RWPE1 (cell line): ENCODE data around the gene NEO1.

Experiments used
- CTCF ChIA-PET: fragments of 350-600 bp; sonication (Branson Sonifier 250); formaldehyde crosslinking; extraction: SDS; loops from one replicate; lab custom pipeline; 2021; lab: Yijun Ruan, JAX
- POLR2A ChIA-PET: fragments of 400-600 bp; formaldehyde crosslinking; extraction: SDS; loops from one replicate; lab custom pipeline; 2020; ENCODE audit warnings: antibody characterized with exemption; ENCODE audit not compliant: low non-redundant PET; lab: Yijun Ruan, JAX
- DNase-seq: peaks from one replicate; pipeline ENCODE4 v3.0.0; 2012; ENCODE audit warnings: low spot score
- H3K27ac ChIP-seq: fragments of 450-650 bp; 2 replicates; pipeline ENCODE4 v1.5.1; 2017
- TF ChIP-seq, protein P1 (sequence below): fragments of 450-650 bp; conservative IDR thresholded peaks from 2 replicates; pipeline ENCODE4 v1.5.1; 2017; ENCODE audit warnings: low read depth, mild to moderate bottlenecking

Gene NEO1

DNA sequence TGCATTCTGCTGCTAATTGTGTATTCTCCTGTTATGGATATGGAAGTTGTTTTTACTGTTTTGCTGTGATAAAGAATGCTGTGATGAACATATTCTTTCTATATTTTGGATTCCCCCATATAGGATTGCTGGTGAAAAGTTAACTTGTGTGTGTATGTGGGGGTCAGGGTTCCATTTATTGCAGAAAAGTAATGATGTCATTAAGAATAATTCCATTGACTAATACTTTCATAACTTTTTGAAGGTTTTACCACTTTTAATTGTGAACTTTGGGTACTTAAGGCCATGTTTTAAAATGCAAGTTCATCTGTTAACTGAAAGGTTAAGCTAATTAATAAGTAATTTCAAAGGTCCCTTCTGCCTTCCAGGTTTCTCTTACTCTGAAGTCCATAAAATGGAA is 6.2 kb downstream of the NEO1 start:
- ChIA-PET POLR2A (no interaction called here), CTCF (interaction anchor here (0.6 kb wide), 1 partner anchor 30 kb away, joined by 3 read pairs; no protein-coding TSS in a partner anchor)
- TF ChIP-seq, protein P1, sequence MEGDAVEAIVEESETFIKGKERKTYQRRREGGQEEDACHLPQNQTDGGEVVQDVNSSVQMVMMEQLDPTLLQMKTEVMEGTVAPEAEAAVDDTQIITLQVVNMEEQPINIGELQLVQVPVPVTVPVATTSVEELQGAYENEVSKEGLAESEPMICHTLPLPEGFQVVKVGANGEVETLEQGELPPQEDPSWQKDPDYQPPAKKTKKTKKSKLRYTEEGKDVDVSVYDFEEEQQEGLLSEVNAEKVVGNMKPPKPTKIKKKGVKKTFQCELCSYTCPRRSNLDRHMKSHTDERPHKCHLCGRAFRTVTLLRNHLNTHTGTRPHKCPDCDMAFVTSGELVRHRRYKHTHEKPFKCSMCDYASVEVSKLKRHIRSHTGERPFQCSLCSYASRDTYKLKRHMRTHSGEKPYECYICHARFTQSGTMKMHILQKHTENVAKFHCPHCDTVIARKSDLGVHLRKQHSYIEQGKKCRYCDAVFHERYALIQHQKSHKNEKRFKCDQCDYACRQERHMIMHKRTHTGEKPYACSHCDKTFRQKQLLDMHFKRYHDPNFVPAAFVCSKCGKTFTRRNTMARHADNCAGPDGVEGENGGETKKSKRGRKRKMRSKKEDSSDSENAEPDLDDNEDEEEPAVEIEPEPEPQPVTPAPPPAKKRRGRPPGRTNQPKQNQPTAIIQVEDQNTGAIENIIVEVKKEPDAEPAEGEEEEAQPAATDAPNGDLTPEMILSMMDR: no peak
- no peak overlapping the region for H3K27ac ChIP-seq
- no peak for DNase-seq

DNA sequence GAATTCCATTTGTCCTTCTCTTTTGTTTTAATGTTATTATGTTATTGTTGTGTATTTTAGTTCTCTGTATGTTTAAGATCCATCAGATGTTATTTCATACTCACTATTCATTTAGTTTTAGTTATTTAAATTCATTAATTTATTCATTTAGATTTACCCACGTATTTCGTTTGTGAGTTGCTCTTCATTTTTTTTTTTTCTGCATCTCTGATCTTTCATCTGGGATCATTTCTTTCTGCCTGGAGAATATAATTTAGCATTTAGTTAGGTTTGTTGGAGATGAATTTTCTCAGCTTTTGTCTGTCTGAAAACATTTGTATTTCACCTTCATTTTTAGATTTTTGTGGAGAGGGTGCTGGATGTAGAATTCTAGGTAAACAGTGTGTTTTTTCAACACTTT is 12.9 kb downstream of the NEO1 start:
- DNase-seq: no peak
- ChIA-PET CTCF (interaction anchor here (0.6 to 0.7 kb wide), 3 partner anchors 10 to 480 kb away, joined by 3 to 6 read pairs (median 3); no protein-coding TSS in a partner anchor), POLR2A (no interaction called here)
- TF ChIP-seq, protein P1: no peak
- no peak overlapping the region for H3K27ac ChIP-seq

DNA sequence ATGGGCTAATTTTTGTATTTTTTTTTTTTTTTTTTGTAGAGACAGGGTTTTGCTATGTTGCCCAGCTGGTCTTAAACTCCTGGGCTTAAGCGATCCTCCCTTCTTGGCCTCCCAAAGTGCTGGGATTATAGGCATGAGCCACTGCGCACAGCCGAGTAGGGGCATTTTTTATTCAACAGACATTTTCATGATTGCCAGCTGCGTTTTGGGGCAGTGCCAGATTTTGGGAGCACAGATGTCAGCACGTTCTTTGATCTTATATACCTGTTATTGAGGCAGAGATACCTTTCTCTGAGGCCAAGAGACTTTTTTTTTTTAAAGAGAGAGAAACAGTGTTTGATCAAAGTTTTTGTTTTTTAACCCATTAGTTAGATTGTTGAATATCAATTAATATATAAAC is 16.8 kb downstream of the NEO1 start:
- ChIA-PET POLR2A (no interaction called here), CTCF (interaction anchor here (0.7 kb wide), 1 partner anchor 34 kb away, joined by 3 read pairs; no protein-coding TSS in a partner anchor)
- H3K27ac ChIP-seq: no peak overlapping the region
- DNase-seq: no peak
- TF ChIP-seq, protein P1: no peak

DNA sequence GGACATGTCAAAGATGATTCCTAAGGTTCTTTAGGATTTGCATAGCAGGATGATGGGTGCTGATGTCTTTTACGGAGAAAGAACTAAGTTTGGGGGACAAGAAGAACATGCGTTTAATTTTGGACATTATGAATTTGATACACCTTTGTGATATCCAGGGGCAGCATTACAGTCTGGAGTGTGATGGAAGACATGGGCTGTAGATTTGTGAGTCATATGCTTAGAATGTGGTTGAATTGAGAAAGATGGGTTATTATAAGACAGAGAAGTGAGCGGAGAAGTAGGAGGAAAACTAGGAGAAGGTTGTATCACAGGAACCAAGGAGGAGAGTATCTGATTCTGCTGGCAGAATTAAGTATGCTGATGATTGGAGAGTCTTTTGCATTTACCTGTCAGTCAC is 20.6 kb downstream of the NEO1 start:
- TF ChIP-seq, protein P1: no peak
- DNase-seq: no peak
- ChIA-PET CTCF (no interaction called here), POLR2A (no interaction called here)
- H3K27ac ChIP-seq: no peak overlapping the region

DNA sequence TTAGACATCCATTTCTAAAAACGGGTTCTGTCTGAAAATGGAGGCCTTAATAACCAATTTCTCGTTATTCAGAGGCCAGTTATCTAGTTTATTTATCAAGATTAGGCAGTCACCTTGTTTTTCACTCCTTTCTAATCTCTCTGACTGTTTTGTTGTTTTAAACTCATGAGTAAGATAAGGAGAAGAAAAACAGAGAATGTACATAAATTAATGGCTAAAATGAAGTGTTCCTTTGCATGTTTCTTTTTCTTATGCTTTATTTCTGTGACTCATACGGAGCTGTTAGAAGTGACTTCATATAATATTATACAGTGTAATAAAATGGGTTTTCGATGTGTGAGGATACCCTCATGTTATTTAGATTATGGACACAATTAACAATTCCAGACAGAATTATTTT is 22.0 kb downstream of the NEO1 start:
- ChIA-PET POLR2A (no interaction called here), CTCF (no interaction called here)
- TF ChIP-seq, protein P1: no peak
- no peak overlapping the region for H3K27ac ChIP-seq
- DNase-seq: no peak

DNA sequence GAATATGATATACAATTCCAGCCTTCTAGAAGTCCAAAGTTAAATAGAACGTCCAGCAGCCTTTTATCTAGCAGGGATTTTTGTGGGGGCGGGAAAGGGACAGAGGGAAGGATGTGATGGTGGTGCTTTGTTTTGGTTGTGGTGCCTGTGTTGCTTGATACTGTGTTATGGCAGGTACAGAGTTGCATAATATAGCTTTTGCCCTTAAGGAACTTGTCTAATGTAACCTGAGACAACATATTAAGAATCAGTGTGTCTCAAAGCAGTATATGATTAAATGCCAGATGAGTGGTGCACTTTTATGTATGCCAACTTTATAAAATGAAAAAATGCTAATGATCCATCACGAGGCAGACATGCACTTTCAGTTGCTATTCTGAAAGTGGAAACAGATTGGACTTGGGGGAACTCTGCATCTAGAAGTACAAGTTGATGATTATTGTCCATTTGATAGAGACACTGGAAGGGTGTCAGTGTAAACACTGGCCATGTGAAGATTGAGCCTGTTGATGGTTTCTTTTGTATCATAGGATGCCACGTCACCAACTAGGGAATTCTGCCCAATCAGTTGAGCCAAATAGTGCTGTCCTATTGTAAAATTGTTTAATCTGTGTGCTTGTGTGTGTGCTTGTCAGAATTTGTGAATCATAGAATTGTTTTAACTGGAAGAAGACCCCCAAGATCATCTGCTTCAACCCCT is 23.0 kb downstream of the NEO1 start:
- CTCF ChIA-PET: interaction anchor here (0.8 kb wide), 1 partner anchor 10 kb away, joined by 6 read pairs; no protein-coding TSS in a partner anchor
- H3K27ac ChIP-seq: no peak overlapping the region
- TF ChIP-seq, protein P1: no peak
- POLR2A ChIA-PET: no interaction called here
- no peak for DNase-seq
